Measurements from ENCODE around the gene CTTNBP2. TPM values are rescaled to one million over a fixed set of nuclear protein-coding genes. Genes with fewer than 3 reads are reported as not detected.

CTTNBP2 gene
- polyA plus RNA-seq, 1 of the 3 experiments (the other 2 are of a cell fraction) = not detected

DNA sequence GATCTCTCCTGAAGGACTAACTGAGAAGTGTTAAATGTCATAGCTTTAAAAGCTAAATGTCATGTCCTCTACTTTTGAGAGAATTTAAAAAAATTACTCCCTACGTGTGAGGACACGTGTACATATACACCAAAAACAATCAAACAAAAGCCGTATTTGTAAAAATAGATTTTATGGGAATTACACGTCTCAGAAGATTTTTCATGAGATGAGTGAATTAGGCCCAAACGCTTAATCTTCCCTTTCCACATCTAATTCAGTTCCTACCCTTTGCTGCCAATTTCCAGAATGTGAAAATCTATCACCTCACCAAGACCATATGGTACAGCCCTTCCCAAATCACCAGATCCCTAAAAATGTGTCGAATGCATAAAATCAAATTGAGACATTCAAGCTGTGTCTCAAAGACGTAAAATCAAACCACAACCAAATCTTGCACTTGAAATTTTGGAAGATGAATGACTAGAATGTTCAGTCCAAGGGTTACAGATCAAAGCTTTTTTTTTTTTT is 1.0 kb upstream of the CTTNBP2 start:
- TF ChIP-seq RCOR1 (IDR thresholded peaks at IDR 0.05; ENCODE audit: low read length) = no peak
- TF ChIP-seq, protein P1, sequence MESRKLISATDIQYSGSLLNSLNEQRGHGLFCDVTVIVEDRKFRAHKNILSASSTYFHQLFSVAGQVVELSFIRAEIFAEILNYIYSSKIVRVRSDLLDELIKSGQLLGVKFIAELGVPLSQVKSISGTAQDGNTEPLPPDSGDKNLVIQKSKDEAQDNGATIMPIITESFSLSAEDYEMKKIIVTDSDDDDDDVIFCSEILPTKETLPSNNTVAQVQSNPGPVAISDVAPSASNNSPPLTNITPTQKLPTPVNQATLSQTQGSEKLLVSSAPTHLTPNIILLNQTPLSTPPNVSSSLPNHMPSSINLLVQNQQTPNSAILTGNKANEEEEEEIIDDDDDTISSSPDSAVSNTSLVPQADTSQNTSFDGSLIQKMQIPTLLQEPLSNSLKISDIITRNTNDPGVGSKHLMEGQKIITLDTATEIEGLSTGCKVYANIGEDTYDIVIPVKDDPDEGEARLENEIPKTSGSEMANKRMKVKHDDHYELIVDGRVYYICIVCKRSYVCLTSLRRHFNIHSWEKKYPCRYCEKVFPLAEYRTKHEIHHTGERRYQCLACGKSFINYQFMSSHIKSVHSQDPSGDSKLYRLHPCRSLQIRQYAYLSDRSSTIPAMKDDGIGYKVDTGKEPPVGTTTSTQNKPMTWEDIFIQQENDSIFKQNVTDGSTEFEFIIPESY (IDR thresholded peaks at IDR 0.05; ENCODE audit: borderline replicate concordance, low read depth) = no peak
- TF ChIP-seq, protein P2, sequence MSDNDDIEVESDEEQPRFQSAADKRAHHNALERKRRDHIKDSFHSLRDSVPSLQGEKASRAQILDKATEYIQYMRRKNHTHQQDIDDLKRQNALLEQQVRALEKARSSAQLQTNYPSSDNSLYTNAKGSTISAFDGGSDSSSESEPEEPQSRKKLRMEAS (IDR thresholded peaks at IDR 0.05; ENCODE audit: low read depth) = no peak
- TF ChIP-seq GABPA (IDR thresholded peaks at IDR 0.05; ENCODE audit: low read depth) = no peak
- no peak for TF ChIP-seq POLR2AphosphoS5 (IDR thresholded peaks at IDR 0.05; ENCODE audit: low read depth, low read length)
- TF ChIP-seq SIN3A (IDR thresholded peaks at IDR 0.05; ENCODE audit: borderline replicate concordance, low read depth, low read length) = no peak
- TF ChIP-seq GATA2 (CRISPR knock-in tag; IDR thresholded peaks at IDR 0.05) = no peak
- TF ChIP-seq RFX5 (IDR thresholded peaks at IDR 0.05; ENCODE audit: low read length) = no peak
- no peak for TF ChIP-seq TEAD4 (IDR thresholded peaks at IDR 0.05; ENCODE audit: borderline replicate concordance, insufficient read depth)

DNA sequence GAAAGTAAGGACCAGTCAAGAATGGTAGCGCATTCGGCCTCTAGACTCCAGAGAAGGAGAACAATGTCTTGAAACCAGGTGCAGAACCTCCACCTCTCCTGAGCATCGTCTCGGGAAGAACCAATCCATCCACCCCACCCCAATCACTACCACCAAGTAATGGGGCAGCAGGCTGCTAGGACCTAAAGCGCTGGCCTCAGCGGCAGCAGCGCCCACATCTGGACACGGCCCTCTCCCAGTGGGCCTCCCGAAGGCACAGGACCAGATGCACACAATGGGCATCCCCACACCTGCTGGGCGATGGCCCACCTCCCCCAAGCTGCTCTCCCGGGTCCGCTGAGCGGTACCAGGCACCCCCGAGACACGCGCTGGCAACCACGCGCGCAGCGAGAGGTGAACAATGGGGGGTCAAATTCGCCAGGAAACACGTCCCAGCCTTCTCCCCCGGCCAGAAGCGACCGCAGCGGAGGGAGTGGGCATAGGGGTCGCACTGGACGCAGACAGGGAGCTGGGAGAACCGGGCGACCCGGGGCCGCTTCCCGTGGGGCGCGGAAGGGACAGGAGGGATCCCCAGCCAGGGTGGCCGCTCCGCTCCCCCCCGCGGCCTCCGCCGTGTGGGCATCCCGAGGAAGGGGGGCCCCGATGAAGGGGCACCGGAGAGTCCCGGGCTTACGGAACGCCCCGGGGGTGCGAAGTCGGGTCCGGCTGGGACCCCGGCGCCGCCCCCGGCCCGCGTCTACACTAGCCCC is 506 bp downstream of the CTTNBP2 start:
- Histone ChIP-seq H3K27me3 (ENCODE audit: insufficient read depth) (peaks cover 56% of the 10 kb centered on the region), H3K27ac (ENCODE audit: low read depth in 2 of 2, low read length in 1 of 2) (no peak overlapping the region), H4K20me1 (ENCODE audit: insufficient read depth) (no peaks in the 10 kb centered on the region), H3K9me3 (no peaks in the 10 kb centered on the region), H3K4me1 (ENCODE audit: control insufficient read depth in 1 of 2, insufficient read depth in 2 of 2, low read depth in 1 of 2, low read length in 1 of 2) (peaks cover 0 to 3% of the 10 kb centered on the region in 2 experiments; a peak in 1 of 4 replicates), H2AFZ (ENCODE audit: low read depth) (peak overlapping the region; percentile 47; the same call in 1 of the 2 replicates), H3K4me2 (peak overlapping the region; percentile 73), H3K9ac (no peak overlapping the region), H3K9me2 (0 out of 2 replicates have a peak, but pooled peaks cover 5% of the 10 kb centered on the region), H3F3A (replicated peaks; ENCODE audit: insufficient read depth) (no peaks in the 10 kb centered on the region), H3K79me2 (ENCODE audit: insufficient read depth) (no peaks in the 10 kb centered on the region), H3K36me3 (replicated peaks in 1 of 2; ENCODE audit: control insufficient read depth in 1 of 2, insufficient read depth in 2 of 2, low read length in 1 of 2) (no peaks in the 10 kb centered on the region), H3K4me3 (ENCODE audit: low read depth in 2 of 2, low read length in 1 of 2) (peak overlapping the region; percentile 44 to 60; a peak in 3 of 4 replicates)
- CTCF ChIA-PET = interaction anchor here (1.5 kb wide), 1 partner anchor 57 kb away, joined by 3 read pairs; no protein-coding TSS in a partner anchor
- DNase-seq = no peak
- TF ChIP-seq FOXJ3 (CRISPR knock-in tag; IDR thresholded peaks at IDR 0.05) = no peak
- TF ChIP-seq, protein P1 (IDR thresholded peaks at IDR 0.05; ENCODE audit: borderline replicate concordance, low read depth) = no peak
- TF ChIP-seq, protein P3, sequence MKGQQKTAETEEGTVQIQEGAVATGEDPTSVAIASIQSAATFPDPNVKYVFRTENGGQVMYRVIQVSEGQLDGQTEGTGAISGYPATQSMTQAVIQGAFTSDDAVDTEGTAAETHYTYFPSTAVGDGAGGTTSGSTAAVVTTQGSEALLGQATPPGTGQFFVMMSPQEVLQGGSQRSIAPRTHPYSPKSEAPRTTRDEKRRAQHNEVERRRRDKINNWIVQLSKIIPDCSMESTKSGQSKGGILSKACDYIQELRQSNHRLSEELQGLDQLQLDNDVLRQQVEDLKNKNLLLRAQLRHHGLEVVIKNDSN (IDR thresholded peaks at IDR 0.05; ENCODE audit: borderline replicate concordance, low read depth) = no peak
- no peak for TF ChIP-seq NFIC (IDR thresholded peaks at IDR 0.05; ENCODE audit: borderline replicate concordance)
- 8% methylated on average over 23 of the region's 57 CpGs for WGBS (ENCODE audit: low lambda C conversion rate)
- POLR2A ChIA-PET = no interaction called here

More for the DNA sequence above, 1.0 kb upstream of the CTTNBP2 start:
- 0 out of 2 replicates have a peak overlapping the region, but pooled peaks have one; percentile 58 for H2AFZ ChIP-seq (ENCODE audit: low read depth)
- 0 out of 2 replicates have a peak, but pooled peaks cover 5% of the 10 kb centered on the region for H3K9me2 ChIP-seq
- no peak overlapping the region for H3K4me3 ChIP-seq (ENCODE audit: low read depth in 2 of 2, low read length in 1 of 2)
- no peaks in the 10 kb centered on the region for H3K36me3 ChIP-seq (replicated peaks in 1 of 2; ENCODE audit: control insufficient read depth in 1 of 2, insufficient read depth in 2 of 2, low read length in 1 of 2)
- no peaks in the 10 kb centered on the region for H4K20me1 ChIP-seq (ENCODE audit: insufficient read depth)
- H3F3A ChIP-seq (replicated peaks; ENCODE audit: insufficient read depth) = no peaks in the 10 kb centered on the region
- no peak for DNase-seq
- H3K79me2 ChIP-seq (ENCODE audit: insufficient read depth) = no peaks in the 10 kb centered on the region
- no peak overlapping the region for H3K9ac ChIP-seq
- peaks cover 0 to 3% of the 10 kb centered on the region in 2 experiments; a peak in 1 of 4 replicates for H3K4me1 ChIP-seq (ENCODE audit: control insufficient read depth in 1 of 2, insufficient read depth in 2 of 2, low read depth in 1 of 2, low read length in 1 of 2)
- no peak overlapping the region for H3K27ac ChIP-seq (ENCODE audit: low read depth in 2 of 2, low read length in 1 of 2)
- H3K27me3 ChIP-seq (ENCODE audit: insufficient read depth) = peaks cover 50% of the 10 kb centered on the region
- POLR2A ChIA-PET = no interaction called here
- H3K9me3 ChIP-seq = no peaks in the 10 kb centered on the region
- WGBS (ENCODE audit: low lambda C conversion rate) = 20% methylated on average over 7 of the region's 7 CpGs
- CTCF ChIA-PET = interaction anchor here (1.0 kb wide), 1 partner anchor 11 kb away, joined by 3 read pairs; no protein-coding TSS in a partner anchor
- H3K4me2 ChIP-seq = peak overlapping the region; percentile 73; the same call in 1 of the 2 replicates
